HFF-Myc (cell line): ENCODE measurements around the gene RIN2.

ENCODE experiments used
- DNase-seq: peaks from one replicate; pipeline ENCODE4 v3.0.0-alpha.2; 2011; ENCODE audit warnings: low read depth; ENCODE audit errors: extremely low read depth
- H3K4me3 ChIP-seq: replicated peaks from 2 replicates; pipeline ENCODE4 v1.5.1; 2011; ENCODE audit warnings: low read depth, mild to moderate bottlenecking, control low read depth, low read length
- TF ChIP-seq, protein P1 (sequence below): IDR thresholded peaks from 2 replicates; pipeline ENCODE4 v1.5.1; 2012; ENCODE audit warnings: mild to moderate bottlenecking, low read depth, low read length, control low read depth; ENCODE audit errors: missing control alignments

RIN2 gene

DNA sequence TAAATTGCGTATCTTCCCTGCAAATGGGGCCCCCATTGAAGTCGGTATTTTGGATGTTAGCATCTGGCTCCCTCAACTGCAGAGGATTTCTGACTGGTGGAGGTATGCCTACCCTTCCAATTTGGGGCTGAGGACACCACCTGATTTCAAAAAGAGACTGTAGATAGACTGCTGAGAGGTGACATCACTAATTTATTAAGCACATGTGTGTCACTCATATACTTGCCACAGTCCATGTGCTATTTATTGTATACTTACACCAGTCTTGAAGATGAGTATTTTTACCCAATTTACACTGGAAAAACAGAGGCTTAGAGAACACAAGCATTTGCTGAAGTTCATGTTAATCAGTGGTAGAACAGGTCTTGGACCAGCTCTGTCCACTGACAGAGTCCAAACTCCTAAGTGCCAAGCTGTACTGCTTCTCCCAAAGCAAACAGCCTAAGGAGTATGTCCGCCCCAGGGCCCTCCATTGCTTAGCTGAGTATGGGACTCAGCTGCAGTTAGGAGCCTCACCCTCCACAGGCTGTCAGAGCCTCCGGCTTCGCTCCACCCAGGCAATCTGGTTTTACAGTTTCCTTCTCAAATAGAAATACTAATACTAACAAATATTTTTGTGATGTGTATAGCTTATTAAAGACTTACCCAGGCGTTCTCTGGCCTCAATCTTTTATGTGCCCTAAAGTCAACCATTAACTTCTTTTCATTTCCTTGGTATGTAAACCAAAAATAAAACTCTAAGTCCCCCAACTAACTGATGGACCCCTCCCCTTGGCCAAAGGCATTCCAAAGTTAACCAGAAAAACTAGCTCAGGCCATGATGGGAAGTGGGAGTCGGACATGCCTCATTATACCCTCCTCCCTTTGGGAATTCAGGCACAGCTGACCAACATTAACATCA, 17.5 kb downstream of the RIN2 start:
- H3K4me3 ChIP-seq: no peak overlapping the region
- TF ChIP-seq, protein P1, sequence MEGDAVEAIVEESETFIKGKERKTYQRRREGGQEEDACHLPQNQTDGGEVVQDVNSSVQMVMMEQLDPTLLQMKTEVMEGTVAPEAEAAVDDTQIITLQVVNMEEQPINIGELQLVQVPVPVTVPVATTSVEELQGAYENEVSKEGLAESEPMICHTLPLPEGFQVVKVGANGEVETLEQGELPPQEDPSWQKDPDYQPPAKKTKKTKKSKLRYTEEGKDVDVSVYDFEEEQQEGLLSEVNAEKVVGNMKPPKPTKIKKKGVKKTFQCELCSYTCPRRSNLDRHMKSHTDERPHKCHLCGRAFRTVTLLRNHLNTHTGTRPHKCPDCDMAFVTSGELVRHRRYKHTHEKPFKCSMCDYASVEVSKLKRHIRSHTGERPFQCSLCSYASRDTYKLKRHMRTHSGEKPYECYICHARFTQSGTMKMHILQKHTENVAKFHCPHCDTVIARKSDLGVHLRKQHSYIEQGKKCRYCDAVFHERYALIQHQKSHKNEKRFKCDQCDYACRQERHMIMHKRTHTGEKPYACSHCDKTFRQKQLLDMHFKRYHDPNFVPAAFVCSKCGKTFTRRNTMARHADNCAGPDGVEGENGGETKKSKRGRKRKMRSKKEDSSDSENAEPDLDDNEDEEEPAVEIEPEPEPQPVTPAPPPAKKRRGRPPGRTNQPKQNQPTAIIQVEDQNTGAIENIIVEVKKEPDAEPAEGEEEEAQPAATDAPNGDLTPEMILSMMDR: no peak
- no peak for DNase-seq

DNA sequence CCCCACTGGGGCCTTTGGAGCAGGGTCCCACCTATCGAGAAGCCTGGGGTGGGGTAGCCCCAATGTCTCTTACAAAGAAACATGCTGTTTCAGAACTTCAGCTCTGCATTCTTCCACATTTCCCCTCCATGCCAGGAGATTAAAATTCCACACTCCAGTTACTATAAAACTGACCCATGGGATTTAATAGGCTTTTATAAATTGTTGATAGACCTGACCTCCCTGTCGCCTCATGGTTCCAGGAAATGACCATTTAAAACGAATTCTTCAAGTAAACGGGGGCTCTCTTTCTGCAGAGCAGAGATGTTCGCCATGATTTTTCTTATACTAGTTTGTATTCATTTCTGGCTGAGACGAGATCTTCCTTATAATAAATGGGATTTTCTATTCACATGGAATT, 19.3 kb downstream of the RIN2 start:
- no peak for DNase-seq
- H3K4me3 ChIP-seq: no peak overlapping the region
- TF ChIP-seq, protein P1: no peak

DNA sequence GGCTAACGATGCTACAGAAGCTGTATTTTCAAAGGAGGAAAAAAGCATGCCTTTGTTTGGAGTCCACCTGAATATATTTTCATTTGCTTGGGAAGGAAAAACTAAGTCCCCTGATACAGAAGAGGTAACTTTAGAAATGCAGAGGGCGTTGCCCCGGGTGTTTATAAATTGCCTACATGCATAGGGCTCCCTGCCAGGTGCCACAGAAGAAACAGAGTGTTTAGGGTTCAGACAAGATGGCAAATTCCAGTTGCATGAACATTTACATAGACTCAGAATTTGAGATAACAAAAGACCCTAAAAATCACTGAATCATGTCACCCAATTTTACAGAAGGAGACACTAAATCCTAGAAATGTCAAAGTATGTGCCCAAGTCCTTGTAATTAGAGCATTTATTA, 19.9 kb downstream of the RIN2 start:
- TF ChIP-seq, protein P1: no peak
- H3K4me3 ChIP-seq: no peak overlapping the region
- DNase-seq: no peak

DNA sequence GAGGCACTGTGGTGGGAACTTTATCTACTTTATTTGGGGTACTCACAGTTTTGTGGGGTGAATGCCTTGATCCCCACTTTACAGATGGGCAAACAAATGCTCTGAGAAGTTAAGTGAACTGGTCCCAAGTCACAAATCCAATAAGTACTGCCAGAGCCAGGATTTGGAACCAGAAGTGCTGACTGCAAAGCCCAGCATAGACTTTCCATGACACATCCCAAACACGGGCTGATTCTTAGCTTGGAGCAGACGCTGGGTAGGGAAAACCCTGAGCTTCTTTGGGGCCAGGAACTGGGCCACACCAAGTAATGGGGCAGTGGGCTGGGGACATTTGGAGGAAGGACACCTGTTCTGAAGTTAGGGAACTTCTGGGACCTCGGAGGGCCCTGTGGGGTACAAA, 20.3 kb downstream of the RIN2 start:
- TF ChIP-seq, protein P1: no peak
- no peak overlapping the region for H3K4me3 ChIP-seq
- DNase-seq: no peak

DNA sequence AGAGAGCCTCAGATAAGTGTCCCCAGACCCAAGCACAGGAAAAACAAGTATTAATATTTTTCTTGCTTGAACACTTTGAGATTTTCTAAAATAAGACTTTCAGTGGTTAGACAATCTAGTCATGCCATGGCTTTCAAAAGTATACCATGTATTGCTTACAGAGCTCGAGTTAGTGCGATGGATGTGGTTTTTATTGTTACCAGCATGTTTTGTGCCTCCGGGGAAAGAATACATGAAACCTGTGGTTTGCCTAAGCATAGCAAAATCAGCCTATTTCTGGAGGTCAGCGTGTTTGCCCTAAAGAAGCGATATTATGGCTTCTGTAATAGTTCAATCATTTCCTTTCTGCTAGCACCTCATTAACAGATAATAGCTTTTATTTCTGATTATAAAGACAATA, 21.6 kb downstream of the RIN2 start:
- TF ChIP-seq, protein P1: no peak
- DNase-seq: no peak
- no peak overlapping the region for H3K4me3 ChIP-seq

DNA sequence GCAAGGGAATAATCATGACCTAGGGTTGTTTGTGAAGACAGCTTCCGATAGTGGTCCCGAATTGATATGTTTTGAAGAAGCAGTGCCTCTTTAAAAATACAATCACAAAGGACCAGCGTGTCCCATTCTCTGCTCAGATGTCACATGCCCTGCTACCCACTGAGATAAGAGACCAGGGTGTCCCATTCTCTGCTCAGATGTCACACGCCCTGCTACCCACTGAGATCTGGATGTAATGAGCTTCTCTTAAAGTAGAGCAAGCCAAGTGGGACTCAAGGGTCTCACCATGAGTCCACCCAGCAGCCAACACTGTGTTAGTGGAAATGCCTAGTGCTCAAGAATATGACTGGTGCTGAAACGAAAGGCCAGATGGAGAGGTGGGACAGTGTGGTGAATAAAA, 22.2 kb downstream of the RIN2 start:
- DNase-seq: no peak
- H3K4me3 ChIP-seq: no peak overlapping the region
- TF ChIP-seq, protein P1: no peak
